PC-3 (cell line): ENCODE results near the gene ULK4. TPM values are rescaled to one million over a fixed set of nuclear protein-coding genes. Genes with fewer than 3 reads are reported as not detected.
A peak's percentile ranks its signal among the peaks of the same experiment; 100 is the strongest.

ENCODE experiments used
- ATAC-seq: fragments of 200-7000 bp; cut with Tn5 transposase; 2 replicates; pipeline ENCODE4 v1.9.1; 2020; ENCODE audit warnings: mild to moderate bottlenecking, moderate library complexity
- BruUV-seq: library from RNA; stranded (reverse); fragments of 400-500 nt; replicated peaks from 2 replicates; lab custom pipeline; 2021; lab: Mats Ljungman, UMichigan
- CTCF ChIA-PET: fragments of 300-600 bp; sonication (Branson Sonifier 250); formaldehyde crosslinking; loops from one replicate; lab custom pipeline; 2022; ENCODE audit warnings: antibody characterized with exemption; lab: Charles Lee
- POLR2A ChIA-PET: fragments of 300-600 bp; sonication (Branson Sonifier 250); formaldehyde crosslinking; loops from one replicate; lab custom pipeline; 2022; ENCODE audit warnings: antibody characterized with exemption; ENCODE audit not compliant: unreplicated experiment; lab: Charles Lee
- DNase-seq: peaks from one replicate; pipeline ENCODE4 v3.0.0-alpha.2; 2015
- H2AFZ ChIP-seq: fragments of 300-600 bp; sonication (generic); 2 replicates; pipeline ENCODE4 v1.6.0; 2016; ENCODE audit warnings: antibody characterized with exemption, low read length
- H3F3A ChIP-seq: fragments of 300-600 bp; sonication (generic); one replicate; pipeline ENCODE4 v1.6.0; 2017; ENCODE audit warnings: antibody characterized with exemption, low read length, control low read depth, mild to moderate bottlenecking; ENCODE audit not compliant: unreplicated experiment
- H3K27ac ChIP-seq: fragments of 300-600 bp; sonication (generic); 2 replicates; pipeline ENCODE4 v1.5.1; 2016; ENCODE audit warnings: mild to moderate bottlenecking, low read length
- H3K27me3 ChIP-seq: fragments of 300-600 bp; sonication (generic); 2 replicates; pipeline ENCODE4 v1.6.1; 2016; ENCODE audit warnings: low read length, mixed read lengths
- H3K36me3 ChIP-seq: fragments of 300-600 bp; sonication (generic); 2 replicates; pipeline ENCODE4 v1.6.1; 2016; ENCODE audit warnings: low read depth, mixed run types, low read length, mixed read lengths
- H3K4me1 ChIP-seq: fragments of 300-600 bp; sonication (generic); 2 replicates; pipeline ENCODE4 v1.5.1; 2016; ENCODE audit warnings: low read length; ENCODE audit not compliant: insufficient read depth
- H3K4me2 ChIP-seq: fragments of 300-600 bp; sonication (generic); 2 replicates; pipeline ENCODE4 v1.6.0; 2016; ENCODE audit warnings: low read length
- H3K4me3 ChIP-seq: fragments of 300-600 bp; sonication (generic); 2 replicates; pipeline ENCODE4 v1.5.1; 2016; ENCODE audit warnings: mild to moderate bottlenecking, low read length, mixed read lengths
- H3K79me2 ChIP-seq: fragments of 300-600 bp; sonication (generic); 2 replicates; pipeline ENCODE4 v1.6.1; 2017; ENCODE audit warnings: low read length, mixed read lengths
- H3K9ac ChIP-seq: fragments of 300-600 bp; sonication (generic); 2 replicates; pipeline ENCODE4 v1.6.0; 2016; ENCODE audit warnings: mild to moderate bottlenecking, low read length
- H3K9me2 ChIP-seq: fragments of 300-600 bp; sonication (generic); replicated peaks from 2 replicates; pipeline ENCODE4 v1.6.1; 2016; ENCODE audit warnings: mixed run types, low read length, mixed read lengths
- H3K9me3 ChIP-seq: fragments of 300-600 bp; sonication (generic); 2 replicates; pipeline ENCODE4 v1.6.1; 2016; ENCODE audit warnings: low read length, mixed read lengths
- H4K20me1 ChIP-seq: fragments of 300-600 bp; sonication (generic); 2 replicates; pipeline ENCODE4 v1.6.1; 2016; ENCODE audit warnings: low read length, mixed read lengths
- CTCF ChIP-seq: fragments of 300-600 bp; sonication (generic); conservative IDR thresholded peaks from 2 replicates; pipeline ENCODE4 v1.5.1; 2017; ENCODE audit warnings: antibody characterized with exemption, low read depth, mild to moderate bottlenecking, low read length
- EZH2 ChIP-seq: fragments of 300-600 bp; sonication (generic); IDR thresholded peaks from one replicate; pipeline ENCODE4 v1.6.1; 2017; ENCODE audit warnings: antibody characterized with exemption, mild to moderate bottlenecking, low read length; ENCODE audit not compliant: unreplicated experiment
- EZH2phosphoT487 ChIP-seq: fragments of 300-600 bp; sonication (generic); IDR thresholded peaks from 2 replicates; pipeline ENCODE4 v1.6.1; 2018; ENCODE audit warnings: mild to moderate bottlenecking, antibody characterized with exemption, low read length, borderline replicate concordance
- intact Hi-C: fragments of 100-400 bp; cut with micrococcal nuclease; formaldehyde crosslinking; loops from 2 replicates; pipeline ENCODE4 v1.9.0; 2023
- total RNA-seq: library from RNA; depleted of rRNA; stranded (reverse); fragments of >200 nt; gene quantifications from 2 replicates; pipeline ENCODE4 v1.2.3, GENCODE V29; 2014

Gene ULK4
- total RNA-seq, 1 experiment from 2014 or later: 4.8 TPM

GRCh38 chr3:41329881-41330280 is 632.0 kb downstream of the ULK4 start:
- Histone ChIP-seq H3K27ac (no peak overlapping the region), H3K9ac (no peak overlapping the region), H3K4me3 (no peak overlapping the region), H3K9me2 (no peaks in the 10 kb centered on the region), H2AFZ (no peak overlapping the region), H3K36me3 (no peaks in the 10 kb centered on the region), H3K4me1 (peaks cover 32% of the 10 kb centered on the region), H4K20me1 (no peaks in the 10 kb centered on the region), H3K9me3 (no peaks in the 10 kb centered on the region), H3K4me2 (no peak overlapping the region), H3K27me3 (no peaks in the 10 kb centered on the region), H3F3A (no peaks in the 10 kb centered on the region), H3K79me2 (no peaks in the 10 kb centered on the region)
- intact Hi-C loops: loop anchor here (5.0 kb wide), 1 partner anchor 63 kb away; no protein-coding TSS in a partner anchor
- TF ChIP-seq EZH2 (no peak), CTCF (no peak), EZH2phosphoT487 (no peak)
- ChIA-PET CTCF (no interaction called here), POLR2A (no interaction called here)
- no peak for ATAC-seq
- no peak for DNase-seq
- no TSS peak for BruUV-seq

GRCh38 chr3:41328926-41329325 is 633.0 kb downstream of the ULK4 start:
- peak overlapping the region; percentile 51 for H3K4me2 ChIP-seq
- H3K36me3 ChIP-seq: no peaks in the 10 kb centered on the region
- TF ChIP-seq CTCF: no peak
- TF ChIP-seq EZH2: no peak
- no peak for TF ChIP-seq EZH2phosphoT487
- H2AFZ ChIP-seq: no peak overlapping the region
- no peak overlapping the region for H3K4me3 ChIP-seq
- H3K9ac ChIP-seq: no peak overlapping the region
- POLR2A ChIA-PET: no interaction called here
- BruUV-seq: no TSS peak
- no peaks in the 10 kb centered on the region for H3K27me3 ChIP-seq
- peaks cover 32% of the 10 kb centered on the region for H3K4me1 ChIP-seq
- CTCF ChIA-PET: no interaction called here
- no peaks in the 10 kb centered on the region for H3K9me2 ChIP-seq
- ATAC-seq (peak; percentile 51), DNase-seq (peak; percentile 49)
- H3K27ac ChIP-seq: no peak overlapping the region
- H3F3A ChIP-seq: no peaks in the 10 kb centered on the region
- no peaks in the 10 kb centered on the region for H3K79me2 ChIP-seq
- intact Hi-C loops: loop anchor here (5.0 kb wide), 1 partner anchor 62 kb away; no protein-coding TSS in a partner anchor
- H4K20me1 ChIP-seq: no peaks in the 10 kb centered on the region
- H3K9me3 ChIP-seq: no peaks in the 10 kb centered on the region

GRCh38 chr3:41327718-41328117 is 634.2 kb downstream of the ULK4 start:
- Histone ChIP-seq H3K4me1 (peaks cover 32% of the 10 kb centered on the region), H2AFZ (0 out of 2 replicates have a peak overlapping the region, but pooled peaks have one; percentile 40), H3K9me3 (no peaks in the 10 kb centered on the region), H4K20me1 (no peaks in the 10 kb centered on the region), H3K27me3 (no peaks in the 10 kb centered on the region), H3K79me2 (no peaks in the 10 kb centered on the region), H3K27ac (no peak overlapping the region), H3F3A (no peaks in the 10 kb centered on the region), H3K4me2 (peak overlapping the region; percentile 51), H3K36me3 (no peaks in the 10 kb centered on the region), H3K9ac (no peak overlapping the region), H3K9me2 (no peaks in the 10 kb centered on the region), H3K4me3 (no peak overlapping the region)
- ChIA-PET CTCF (no interaction called here), POLR2A (no interaction called here)
- intact Hi-C loops: loop anchor here (5.0 kb wide), 1 partner anchor 60 kb away; no protein-coding TSS in a partner anchor
- TF ChIP-seq EZH2phosphoT487: no peak
- TF ChIP-seq CTCF: no peak
- no peak for TF ChIP-seq EZH2
- no TSS peak for BruUV-seq
- DNase-seq (peak; percentile 90), ATAC-seq (peak; percentile 76)
